IMR-90 (cell line): ENCODE measurements around the gene RALGPS1. TPM values are rescaled to one million over a fixed set of nuclear protein-coding genes. Genes with fewer than 3 reads are reported as not detected.

Experiments
- ATAC-seq: fragments of 200-7000 bp; cut with Tn5 transposase; 2 replicates; pipeline ENCODE4 v1.9.1; 2020; ENCODE audit warnings: low read depth, mild to moderate bottlenecking, moderate library complexity
- BruUV-seq: library from RNA; stranded (reverse); fragments of 400-500 nt; replicated peaks from 2 replicates; lab custom pipeline; 2021; lab: Mats Ljungman, UMichigan
- CTCF ChIA-PET: fragments of 300-600 bp; formaldehyde crosslinking; extraction: SDS; loops from one replicate; lab custom pipeline; 2021; ENCODE audit warnings: antibody characterized with exemption; lab: Yijun Ruan, JAX
- POLR2A ChIA-PET: fragments of 300-600 bp; sonication (Branson Sonifier 250); formaldehyde crosslinking; loops from one replicate; lab custom pipeline; 2022; ENCODE audit warnings: antibody characterized with exemption; ENCODE audit not compliant: unreplicated experiment; lab: Charles Lee
- DNase-seq: peaks from one replicate; pipeline ENCODE4 v3.0.0; 2013
- H2AFZ ChIP-seq: replicated peaks from 2 replicates; pipeline ENCODE3; 2013; ENCODE audit warnings: low read length, mild to moderate bottlenecking; ENCODE audit not compliant: poor library complexity
- H2AK5ac ChIP-seq: 2 replicates; pipeline ENCODE4 v1.6.1; 2013; ENCODE audit warnings: low read depth, low read length, inconsistent platforms
- H2AK9ac ChIP-seq: replicated peaks from 2 replicates; pipeline ENCODE3; 2013; ENCODE audit warnings: mild to moderate bottlenecking, low read depth, low read length, moderate library complexity; ENCODE audit not compliant: poor library complexity
- H2BK120ac ChIP-seq: 2 replicates; pipeline ENCODE4 v1.6.1; 2013; ENCODE audit warnings: low read depth, low read length, inconsistent platforms
- H2BK15ac ChIP-seq: 3 replicates; pipeline ENCODE4 v1.6.1; 2013; ENCODE audit warnings: low read depth, low read length, inconsistent platforms
- H2BK20ac ChIP-seq: 2 replicates; pipeline ENCODE4 v1.6.1; 2013; ENCODE audit warnings: low read depth, mild to moderate bottlenecking, inconsistent platforms, low read length, moderate library complexity
- H2BK5ac ChIP-seq: 2 replicates; pipeline ENCODE4 v1.6.1; 2013; ENCODE audit warnings: mild to moderate bottlenecking, low read depth, low read length, inconsistent platforms; ENCODE audit not compliant: poor library complexity, severe bottlenecking
- H3K14ac ChIP-seq: replicated peaks from 2 replicates; pipeline ENCODE4 v1.6.1; 2013; ENCODE audit warnings: low read depth, low read length, inconsistent platforms
- H3K18ac ChIP-seq: 2 replicates; pipeline ENCODE4 v1.6.1; 2013; ENCODE audit warnings: low read depth, low read length, control low read depth
- H3K23ac ChIP-seq: 2 replicates; pipeline ENCODE4 v1.6.1; 2013; ENCODE audit warnings: low read depth, low read length, inconsistent platforms
- H3K27ac ChIP-seq: 2 replicates; pipeline ENCODE4 v1.5.1; 2013; ENCODE audit warnings: mild to moderate bottlenecking, control low read depth, low read length; ENCODE audit not compliant: insufficient read depth
- H3K27me3 ChIP-seq: 2 replicates; pipeline ENCODE4 v1.6.1; 2013; ENCODE audit warnings: low read length; ENCODE audit not compliant: control insufficient read depth, insufficient read depth
- H3K36me3 ChIP-seq: 2 replicates; pipeline ENCODE4 v1.6.1; 2013; ENCODE audit warnings: low read length, mixed read lengths; ENCODE audit not compliant: control insufficient read depth, insufficient read depth
- H3K4ac ChIP-seq: 2 replicates; pipeline ENCODE4 v1.6.1; 2013; ENCODE audit warnings: low read depth, low read length, inconsistent platforms
- H3K4me1 ChIP-seq: 2 replicates; pipeline ENCODE4 v1.6.1; 2013; ENCODE audit warnings: low read length, mixed read lengths; ENCODE audit not compliant: control insufficient read depth, insufficient read depth
- H3K4me2 ChIP-seq: 2 replicates; pipeline ENCODE4 v1.6.1; 2013; ENCODE audit warnings: low read depth, mild to moderate bottlenecking, control low read depth, low read length, moderate library complexity
- H3K4me3 ChIP-seq: 2 replicates; pipeline ENCODE4 v1.5.1; 2013; ENCODE audit warnings: low read depth, mild to moderate bottlenecking, control low read depth, low read length, moderate library complexity; ENCODE audit not compliant: insufficient read depth
- H3K56ac ChIP-seq: 2 replicates; pipeline ENCODE4 v1.6.1; 2013; ENCODE audit warnings: low read length, inconsistent platforms; ENCODE audit not compliant: insufficient read depth; ENCODE audit errors: extremely low read depth
- H3K79me1 ChIP-seq, 2 experiments: 2 replicates each; pipeline ENCODE4 v1.6.1; 2013; ENCODE audit warnings: low read length in 2 of 2, inconsistent platforms in 1 of 2, low read depth in 1 of 2
- H3K9ac ChIP-seq: 2 replicates; pipeline ENCODE4 v1.6.1; 2013; ENCODE audit warnings: low read depth, low read length, control low read depth
- H3K9me1 ChIP-seq: 2 replicates; pipeline ENCODE4 v1.6.1; 2013; ENCODE audit warnings: low read length, inconsistent platforms; ENCODE audit not compliant: insufficient read depth
- H3K9me3 ChIP-seq: 2 replicates; pipeline ENCODE4 v1.6.1; 2013; ENCODE audit warnings: low read length; ENCODE audit not compliant: control insufficient read depth, insufficient read depth
- H4K20me1 ChIP-seq: 2 replicates; pipeline ENCODE4 v1.6.1; 2013; ENCODE audit warnings: low read length, inconsistent platforms; ENCODE audit not compliant: insufficient read depth
- H4K5ac ChIP-seq: 2 replicates; pipeline ENCODE4 v1.6.1; 2013; ENCODE audit warnings: mild to moderate bottlenecking, low read depth, low read length, control low read depth
- H4K8ac ChIP-seq, 2 experiments: 2 replicates each; pipeline ENCODE4 v1.6.1; 2013; ENCODE audit warnings: low read depth in 2 of 2, low read length in 2 of 2, control low read depth in 1 of 2, inconsistent platforms in 1 of 2
- H4K91ac ChIP-seq: 2 replicates; pipeline ENCODE4 v1.6.1; 2013; ENCODE audit warnings: low read depth, low read length, inconsistent platforms; ENCODE audit not compliant: insufficient read depth
- CTCF ChIP-seq: conservative IDR thresholded peaks from 2 replicates; pipeline ENCODE4 v1.5.1; 2012; ENCODE audit warnings: mild to moderate bottlenecking, low read depth, low read length, improper control_type of control experiment
- ELK1 ChIP-seq: fragments of 150-350 bp; IDR thresholded peaks from 2 replicates; pipeline ENCODE4 v1.6.1; 2016; ENCODE audit warnings: low read depth, mild to moderate bottlenecking, low read length, moderate library complexity, borderline replicate concordance
- RCOR1 ChIP-seq: IDR thresholded peaks from 2 replicates; pipeline ENCODE4 v1.6.1; 2012; ENCODE audit warnings: mild to moderate bottlenecking, low read length, improper control_type of control experiment; ENCODE audit not compliant: insufficient replicate concordance
- dilution Hi-C: fragments of 300-500 bp; cut with HindIII; formaldehyde crosslinking; loops from one replicate; pipeline ENCODE4 v1.14.3; 2018; ENCODE audit warnings: low sequenced_read_pairs; ENCODE audit not compliant: unreplicated experiment
- in situ Hi-C: fragments of 300-500 bp; cut with MboI; formaldehyde crosslinking; loops from 3 replicates; pipeline ENCODE4 v1.14.3; 2019; ENCODE audit warnings: low sequenced_read_pairs, inconsistent platforms, mixed read lengths
- intact Hi-C: fragments of 100-400 bp; cut with micrococcal nuclease; formaldehyde crosslinking; loops from 2 replicates; pipeline ENCODE4 v1.10.0; 2022
- polyA plus RNA-seq, 3 experiments: library from polyadenylated mRNA; depleted of rRNA; stranded (reverse); fragments of >200 nt; gene quantifications; 2 replicates each; pipeline ENCODE4 v1.2.3, GENCODE V29; 2012; ENCODE audit warnings: low replicate concordance in 1 of 3
- total RNA-seq: library from RNA; depleted of rRNA; stranded (reverse); fragments of >200 nt; gene quantifications from 2 replicates; pipeline ENCODE4 v1.2.3, GENCODE V29; 2012
- TF ChIP-seq, protein P1 (sequence below): fragments of 150-350 bp; IDR thresholded peaks from 2 replicates; pipeline ENCODE4 v1.6.1; 2017; ENCODE audit warnings: mild to moderate bottlenecking, antibody characterized with exemption, low read length, low read depth

The RALGPS1 gene
- total and polyA plus RNA-seq, 2 of the 4 experiments (the other 2 are of a cell fraction), result 0.90 to 2.8 TPM

GRCh38 chr9:127102176-127102575 is 187.6 kb downstream of the RALGPS1 start:
- Histone ChIP-seq H4K5ac (no peak overlapping the region), H4K20me1 (peaks cover 21% of the 10 kb centered on the region; the same call in 1 of the 2 replicates), H3K23ac (peak overlapping the region; percentile 78), H2AK9ac (no peak overlapping the region), H4K91ac (no peak overlapping the region), H3K79me1 (peaks cover 6 to 18% of the 10 kb centered on the region in 2 experiments; a peak in 2 of 4 replicates), H3K9me3 (no peaks in the 10 kb centered on the region), H3K27me3 (no peaks in the 10 kb centered on the region), H3K4me1 (peaks cover 19% of the 10 kb centered on the region), H3K18ac (0 out of 2 replicates have a peak overlapping the region, but pooled peaks have one; percentile 38), H2AK5ac (no peak overlapping the region), H3K14ac (no peak overlapping the region), H3K4me3 (no peak overlapping the region), H2BK5ac (no peak overlapping the region), H2AFZ (no peak overlapping the region), H3K27ac (no peak overlapping the region; the same call in 1 of the 2 replicates), H3K4me2 (0 out of 2 replicates have a peak overlapping the region, but pooled peaks have one; percentile 40), H3K4ac (no peak overlapping the region), H2BK15ac (peak overlapping the region; percentile 39; the same call in 1 of the 3 replicates), H2BK120ac (no peak overlapping the region), H3K56ac (no peak overlapping the region), H3K9me1 (peaks cover 13% of the 10 kb centered on the region), H4K8ac (no peak overlapping the region; a peak in 1 of 4 replicates), H2BK20ac (no peak overlapping the region), H3K9ac (no peak overlapping the region), H3K36me3 (peaks cover 72% of the 10 kb centered on the region)
- CTCF ChIA-PET, result no interaction called here
- BruUV-seq, result no TSS peak
- ATAC-seq, result peak; percentile 68
- POLR2A ChIA-PET, result no interaction called here
- in situ Hi-C loops, result no loop called here
- no peak for TF ChIP-seq CTCF
- TF ChIP-seq ELK1, result no peak
- TF ChIP-seq, protein P1, sequence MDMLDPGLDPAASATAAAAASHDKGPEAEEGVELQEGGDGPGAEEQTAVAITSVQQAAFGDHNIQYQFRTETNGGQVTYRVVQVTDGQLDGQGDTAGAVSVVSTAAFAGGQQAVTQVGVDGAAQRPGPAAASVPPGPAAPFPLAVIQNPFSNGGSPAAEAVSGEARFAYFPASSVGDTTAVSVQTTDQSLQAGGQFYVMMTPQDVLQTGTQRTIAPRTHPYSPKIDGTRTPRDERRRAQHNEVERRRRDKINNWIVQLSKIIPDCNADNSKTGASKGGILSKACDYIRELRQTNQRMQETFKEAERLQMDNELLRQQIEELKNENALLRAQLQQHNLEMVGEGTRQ, result no peak
- no peak for TF ChIP-seq RCOR1
- dilution Hi-C loops, result no loop called here
- DNase-seq, result peak; percentile 76
- intact Hi-C loops, result loop anchor here (5.0 kb wide), 2 partner anchors 95 to 135 kb away; no protein-coding TSS in a partner anchor
